Measurements from ENCODE around the gene COL11A2.

DNA sequence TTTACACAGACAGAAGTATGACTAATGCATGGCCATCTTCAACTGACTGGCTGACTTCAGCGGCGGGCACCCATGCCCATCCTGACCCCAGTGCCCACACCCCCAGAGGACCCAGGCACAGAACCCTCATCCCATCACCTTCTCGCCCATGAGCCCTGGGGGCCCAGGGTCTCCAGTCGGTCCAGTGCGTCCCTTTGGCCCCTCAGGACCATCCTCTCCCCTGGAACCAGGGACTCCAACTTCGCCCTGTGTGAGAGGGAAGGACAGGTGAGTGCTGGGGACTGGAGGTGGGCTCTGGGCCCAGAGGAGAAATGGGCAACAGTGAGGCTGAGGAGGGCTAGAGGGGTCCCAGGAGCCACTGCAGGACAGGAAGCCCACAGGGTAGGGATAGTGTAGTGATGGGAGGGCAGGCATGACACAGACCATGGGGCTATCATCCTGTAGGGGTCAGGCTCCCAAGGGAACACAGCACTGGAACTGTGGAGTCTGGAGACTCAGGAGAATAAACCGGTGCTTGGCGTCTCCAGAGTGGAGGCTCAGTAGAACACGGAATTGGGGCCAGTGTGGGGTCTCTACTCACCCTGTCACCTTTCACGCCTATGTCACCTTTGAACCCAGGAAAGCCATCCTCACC lies 16.7 kb downstream of the COL11A2 start:
- TF ChIP-seq, protein P1, sequence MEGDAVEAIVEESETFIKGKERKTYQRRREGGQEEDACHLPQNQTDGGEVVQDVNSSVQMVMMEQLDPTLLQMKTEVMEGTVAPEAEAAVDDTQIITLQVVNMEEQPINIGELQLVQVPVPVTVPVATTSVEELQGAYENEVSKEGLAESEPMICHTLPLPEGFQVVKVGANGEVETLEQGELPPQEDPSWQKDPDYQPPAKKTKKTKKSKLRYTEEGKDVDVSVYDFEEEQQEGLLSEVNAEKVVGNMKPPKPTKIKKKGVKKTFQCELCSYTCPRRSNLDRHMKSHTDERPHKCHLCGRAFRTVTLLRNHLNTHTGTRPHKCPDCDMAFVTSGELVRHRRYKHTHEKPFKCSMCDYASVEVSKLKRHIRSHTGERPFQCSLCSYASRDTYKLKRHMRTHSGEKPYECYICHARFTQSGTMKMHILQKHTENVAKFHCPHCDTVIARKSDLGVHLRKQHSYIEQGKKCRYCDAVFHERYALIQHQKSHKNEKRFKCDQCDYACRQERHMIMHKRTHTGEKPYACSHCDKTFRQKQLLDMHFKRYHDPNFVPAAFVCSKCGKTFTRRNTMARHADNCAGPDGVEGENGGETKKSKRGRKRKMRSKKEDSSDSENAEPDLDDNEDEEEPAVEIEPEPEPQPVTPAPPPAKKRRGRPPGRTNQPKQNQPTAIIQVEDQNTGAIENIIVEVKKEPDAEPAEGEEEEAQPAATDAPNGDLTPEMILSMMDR (IDR thresholded peaks at IDR 0.05; ENCODE audit: poor library complexity, severe bottlenecking): no peak
- no peak for TF ChIP-seq EZH2 (IDR thresholded peaks at IDR 0.05; ENCODE audit: borderline replicate concordance, insufficient read depth, low read length, poor library complexity, severe bottlenecking)
